Right renal pelvis (tissue), 4 donors: ENCODE data around the gene PTPRG. TPM values are rescaled to one million over a fixed set of nuclear protein-coding genes. Genes with fewer than 3 reads are reported as not detected.

Experiments
- DNase-seq, 4 donors: peaks; one replicate each; pipeline ENCODE4 v3.0.0-alpha.2; 2013; ENCODE audit warnings: low read depth in 4 of 4, low spot score in 3 of 4, missing footprints in 1 of 4
- polyA plus RNA-seq, 4 donors: library from polyadenylated mRNA; unstranded; fragments of 120-200 nt; gene quantifications; one replicate each; pipeline ENCODE4 v1.2.1, GENCODE V29; 2013; ENCODE audit not compliant: insufficient read length in 4 of 4

Gene PTPRG
- polyA plus RNA-seq, 4 donors: 76.3 to 93.4 (median 85.3) TPM

GRCh38 chr3:62318752-62319569 is 757.6 kb downstream of the PTPRG start:
- peak; percentile 70 to 81 (median 74) for DNase-seq

GRCh38 chr3:62319570-62320243 is 758.3 kb downstream of the PTPRG start:
- no peak for DNase-seq

GRCh38 chr3:62323241-62323640 is 761.9 kb downstream of the PTPRG start:
- DNase-seq: no peak

- DNase-seq: no peak
Measured at GRCh38 chr3:62325896-62326295, 764.5 kb downstream of the PTPRG start.

GRCh38 chr3:62329971-62330370 is 768.6 kb downstream of the PTPRG start:
- DNase-seq: no peak

GRCh38 chr3:62332017-62332416 is 770.6 kb downstream of the PTPRG start:
- DNase-seq: no peak

GRCh38 chr3:62332835-62333244 is 771.5 kb downstream of the PTPRG start:
- peak in 1 of 4 donors; percentile 4 for DNase-seq

GRCh38 chr3:62335196-62335595 is 773.8 kb downstream of the PTPRG start:
- DNase-seq: no peak

GRCh38 chr3:62343755-62344154 is 782.4 kb downstream of the PTPRG start:
- no peak for DNase-seq
